ENCODE results near the gene TOM1L1. TPM values are rescaled to one million over a fixed set of nuclear protein-coding genes. Genes with fewer than 3 reads are reported as not detected.

Gene TOM1L1
- total and polyA plus RNA-seq, 7 donors: 23.0 to 61.7 (median 30.5) TPM

GRCh38 chr17:54876656-54877195 lies 23.9 kb upstream of the TOM1L1 start:
- no peaks in the 10 kb centered on the region for H3K36me3 ChIP-seq
- no peak for DNase-seq
- no peaks in the 10 kb centered on the region for H3K4me1 ChIP-seq
- H3K9me3 ChIP-seq: no peaks in the 10 kb centered on the region
- intact Hi-C loops (cut with DNase I): no loop called here
- 83 to 84% methylated on average over 6 of the region's 6 CpGs for WGBS, 2 donors
- H3K27me3 ChIP-seq: no peaks in the 10 kb centered on the region
- TF ChIP-seq, protein P1, sequence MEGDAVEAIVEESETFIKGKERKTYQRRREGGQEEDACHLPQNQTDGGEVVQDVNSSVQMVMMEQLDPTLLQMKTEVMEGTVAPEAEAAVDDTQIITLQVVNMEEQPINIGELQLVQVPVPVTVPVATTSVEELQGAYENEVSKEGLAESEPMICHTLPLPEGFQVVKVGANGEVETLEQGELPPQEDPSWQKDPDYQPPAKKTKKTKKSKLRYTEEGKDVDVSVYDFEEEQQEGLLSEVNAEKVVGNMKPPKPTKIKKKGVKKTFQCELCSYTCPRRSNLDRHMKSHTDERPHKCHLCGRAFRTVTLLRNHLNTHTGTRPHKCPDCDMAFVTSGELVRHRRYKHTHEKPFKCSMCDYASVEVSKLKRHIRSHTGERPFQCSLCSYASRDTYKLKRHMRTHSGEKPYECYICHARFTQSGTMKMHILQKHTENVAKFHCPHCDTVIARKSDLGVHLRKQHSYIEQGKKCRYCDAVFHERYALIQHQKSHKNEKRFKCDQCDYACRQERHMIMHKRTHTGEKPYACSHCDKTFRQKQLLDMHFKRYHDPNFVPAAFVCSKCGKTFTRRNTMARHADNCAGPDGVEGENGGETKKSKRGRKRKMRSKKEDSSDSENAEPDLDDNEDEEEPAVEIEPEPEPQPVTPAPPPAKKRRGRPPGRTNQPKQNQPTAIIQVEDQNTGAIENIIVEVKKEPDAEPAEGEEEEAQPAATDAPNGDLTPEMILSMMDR (IDR thresholded peaks at IDR 0.05): no peak
- TF ChIP-seq EP300 (IDR thresholded peaks at IDR 0.05) (no peak), POLR2AphosphoS5 (IDR thresholded peaks at IDR 0.05) (no peak), POLR2A (IDR thresholded peaks at IDR 0.05) (no peak)
- H3K4me3 ChIP-seq: no peak overlapping the region
- no peak overlapping the region for H3K27ac ChIP-seq

DNA sequence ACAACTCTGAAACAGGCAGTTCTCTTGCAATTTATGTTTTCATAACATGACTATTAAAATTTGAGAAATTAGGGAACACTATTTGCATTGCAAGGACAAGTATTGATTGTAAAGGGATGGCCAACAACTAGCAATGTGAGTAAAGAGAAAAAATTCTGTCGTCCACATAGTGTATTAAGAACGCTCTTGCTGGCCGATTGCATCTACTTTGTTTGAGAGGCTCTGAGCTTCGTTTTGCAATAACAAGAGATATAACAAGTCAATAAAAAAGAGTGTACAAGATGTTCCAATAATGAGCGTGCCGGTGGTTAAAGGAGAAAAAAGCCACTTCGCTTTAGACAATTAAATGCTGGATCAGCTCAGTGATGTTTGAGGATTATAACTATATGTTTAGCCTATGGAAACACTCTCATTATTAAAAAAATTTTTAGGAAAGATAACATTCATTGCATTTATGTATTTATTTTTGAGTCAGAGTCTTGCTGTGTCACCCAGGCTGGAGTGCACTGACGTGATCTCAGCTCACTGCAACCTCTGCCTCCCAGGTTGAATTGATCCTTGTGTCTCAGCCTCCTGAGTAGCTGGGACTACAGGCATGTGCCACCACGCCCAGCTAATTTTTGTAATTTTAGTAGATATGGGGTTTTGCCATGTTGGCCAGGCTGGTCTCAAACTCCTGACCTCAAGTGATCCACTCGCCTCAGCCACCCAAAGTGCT lies 19.2 kb upstream of the TOM1L1 start:
- no peaks in the 10 kb centered on the region for H3K4me1 ChIP-seq
- no peaks in the 10 kb centered on the region for H3K27me3 ChIP-seq
- intact Hi-C loops (cut with DNase I): no loop called here
- WGBS, 2 donors: 80 to 91% methylated on average over 10 of the region's 10 CpGs
- TF ChIP-seq POLR2A (IDR thresholded peaks at IDR 0.05) (no peak), POLR2AphosphoS5 (IDR thresholded peaks at IDR 0.05) (no peak), EP300 (IDR thresholded peaks at IDR 0.05) (no peak)
- TF ChIP-seq, protein P1 (IDR thresholded peaks at IDR 0.05): no peak
- no peak overlapping the region for H3K27ac ChIP-seq
- no peak overlapping the region for H3K4me3 ChIP-seq
- DNase-seq: no peak
- H3K9me3 ChIP-seq: no peaks in the 10 kb centered on the region
- H3K36me3 ChIP-seq: no peaks in the 10 kb centered on the region

DNA sequence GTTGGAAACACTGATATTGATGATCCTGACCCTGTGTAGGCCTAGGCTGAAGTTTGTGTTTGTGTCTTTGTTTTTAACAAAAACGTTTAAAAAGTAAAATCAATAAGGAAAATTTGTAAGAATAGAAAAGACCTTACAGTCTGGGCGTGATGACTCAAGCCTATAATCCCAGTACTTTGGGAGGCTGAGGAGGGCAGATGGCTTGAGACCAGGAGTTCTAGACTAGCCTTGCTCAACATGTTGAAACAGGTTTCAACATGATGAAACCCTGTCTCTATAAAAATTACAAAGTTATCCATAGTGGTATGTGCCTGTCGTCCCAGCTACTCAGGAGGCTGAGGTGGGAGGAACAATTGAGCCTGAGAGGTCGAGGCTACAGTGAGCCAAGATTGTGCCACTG lies 18.3 kb upstream of the TOM1L1 start:
- intact Hi-C loops (cut with DNase I): no loop called here

DNA sequence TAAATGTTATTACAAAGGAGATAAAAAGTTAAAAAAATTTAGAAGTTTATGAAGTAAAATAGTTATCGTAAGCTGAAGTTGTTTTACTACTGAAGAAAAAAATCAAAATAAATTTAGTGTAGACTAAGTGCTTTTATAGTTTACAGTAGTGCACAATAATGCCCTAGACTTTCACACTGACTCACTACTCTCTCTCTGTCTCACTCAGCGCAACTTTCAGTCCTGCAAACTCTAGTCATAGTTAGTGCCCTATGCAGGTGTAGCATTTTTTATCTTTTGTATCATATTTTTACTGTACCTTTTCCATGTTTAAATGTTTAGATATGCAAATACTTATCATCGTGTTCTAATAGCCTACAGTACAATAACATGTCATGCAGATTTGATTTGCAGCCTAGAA lies 17.7 kb upstream of the TOM1L1 start:
- H3K27me3 ChIP-seq: no peaks in the 10 kb centered on the region
- TF ChIP-seq, protein P1 (IDR thresholded peaks at IDR 0.05): no peak
- no peak for TF ChIP-seq EP300 (IDR thresholded peaks at IDR 0.05)
- no peak for TF ChIP-seq POLR2A (IDR thresholded peaks at IDR 0.05)
- no peak for TF ChIP-seq POLR2AphosphoS5 (IDR thresholded peaks at IDR 0.05)
- intact Hi-C loops (cut with DNase I): no loop called here
- WGBS, 2 donors: 63 to 74% methylated on average over 3 of the region's 3 CpGs
- H3K4me1 ChIP-seq: no peaks in the 10 kb centered on the region
- no peak overlapping the region for H3K4me3 ChIP-seq
- H3K27ac ChIP-seq: no peak overlapping the region
- no peaks in the 10 kb centered on the region for H3K9me3 ChIP-seq
- DNase-seq: no peak
- H3K36me3 ChIP-seq: no peaks in the 10 kb centered on the region

More for the DNA sequence above, 18.3 kb upstream of the TOM1L1 start:
- no peaks in the 10 kb centered on the region for H3K9me3 ChIP-seq
- no peak overlapping the region for H3K27ac ChIP-seq
- H3K4me3 ChIP-seq: no peak overlapping the region
- WGBS, 2 donors: 66 to 72% methylated on average over 4 of the region's 4 CpGs
- H3K27me3 ChIP-seq: no peaks in the 10 kb centered on the region
- no peak for DNase-seq
- no peak for TF ChIP-seq POLR2A (IDR thresholded peaks at IDR 0.05)
- no peak for TF ChIP-seq EP300 (IDR thresholded peaks at IDR 0.05)
- TF ChIP-seq, protein P1 (IDR thresholded peaks at IDR 0.05): no peak
- TF ChIP-seq POLR2AphosphoS5 (IDR thresholded peaks at IDR 0.05): no peak
- no peaks in the 10 kb centered on the region for H3K36me3 ChIP-seq
- no peaks in the 10 kb centered on the region for H3K4me1 ChIP-seq

Measured in sigmoid colon (tissue), 7 donors.